SH-SY5Y (cell line): Measurements from ENCODE around the gene ZNF496.

Experiments used
- GATA2 ChIP-seq: IDR thresholded peaks from 2 replicates; pipeline ENCODE4 v1.6.1; 2011; ENCODE audit warnings: mild to moderate bottlenecking, low read depth, low read length
- GATA3 ChIP-seq: IDR thresholded peaks from 2 replicates; pipeline ENCODE4 v1.6.1; 2011; ENCODE audit warnings: low read depth, mild to moderate bottlenecking, low read length, moderate library complexity

GRCh38 chr1:247358920-247359319 is 27.3 kb upstream of the ZNF496 start:
- TF ChIP-seq GATA2 (no peak), GATA3 (no peak)
